GM13976 (cell line): Measurements from ENCODE around the gene CPNE1.

Source experiments
- DNase-seq: peaks from one replicate; pipeline ENCODE4 v3.0.0; 2012; ENCODE audit warnings: low spot score
- CTCF ChIP-seq: IDR thresholded peaks from 2 replicates; pipeline ENCODE4 v1.5.1; 2012; ENCODE audit warnings: borderline replicate concordance, mild to moderate bottlenecking; ENCODE audit not compliant: insufficient read depth; ENCODE audit errors: extremely low read depth, missing control alignments, control extremely low read depth
- in situ Hi-C: fragments of 300-500 bp; cut with MboI; formaldehyde crosslinking; loops from one replicate; pipeline ENCODE4 v1.12.0; 2022; ENCODE audit warnings: low sequenced_read_pairs, mixed read lengths, inconsistent platforms; ENCODE audit not compliant: unreplicated experiment

The CPNE1 gene

GRCh38 chr20:35582741-35583404 is 81.8 kb downstream of the CPNE1 start:
- in situ Hi-C loops, result no loop called here
- no peak for DNase-seq
- TF ChIP-seq CTCF, result no peak

GRCh38 chr20:35582131-35582530 is 82.6 kb downstream of the CPNE1 start:
- in situ Hi-C loops, result no loop called here
- TF ChIP-seq CTCF, result no peak
- DNase-seq, result no peak

- TF ChIP-seq CTCF, result no peak
- in situ Hi-C loops, result no loop called here
- DNase-seq, result no peak
Measured at GRCh38 chr20:35579196-35579595, 85.5 kb downstream of the CPNE1 start.

GRCh38 chr20:35578469-35578868 is 86.2 kb downstream of the CPNE1 start:
- in situ Hi-C loops, result no loop called here
- no peak for TF ChIP-seq CTCF
- DNase-seq, result no peak

- TF ChIP-seq CTCF, result no peak
- no peak for DNase-seq
Measured at GRCh38 chr20:35576816-35577215, 87.9 kb downstream of the CPNE1 start.

More at GRCh38 chr20:35576816-35577215, 87.9 kb downstream of the CPNE1 start:
- in situ Hi-C loops, result no loop called here
